Neural cell (in vitro differentiated cells): ENCODE results near the gene STARD9. TPM values are rescaled to one million over a fixed set of nuclear protein-coding genes. Genes with fewer than 3 reads are reported as not detected.
"Not testable (repeated sequence)": the region's sequence is repeated elsewhere in the genome, so short reads cannot be mapped to it uniquely, and the experiment has no call there.

Experiments
- H2AFZ ChIP-seq: fragments of 200-600, 300-800 bp; sonication (generic), shearing (Covaris generic); 2 replicates; pipeline ENCODE4 v1.6.0; 2014; ENCODE audit warnings: low read depth, mild to moderate bottlenecking, antibody characterized with exemption, low read length, moderate library complexity
- H3F3A ChIP-seq: fragments of 200-600 bp; shearing (Covaris generic); 2 replicates; pipeline ENCODE4 v1.6.1; 2016; ENCODE audit warnings: mild to moderate bottlenecking, moderate library complexity, mixed read lengths, antibody characterized with exemption, low read length; ENCODE audit not compliant: insufficient read depth, poor library complexity, severe bottlenecking
- H3K27ac ChIP-seq: fragments of 200-600, 300-800 bp; sonication (generic), shearing (Covaris generic); 2 replicates; pipeline ENCODE4 v1.5.1; 2014; ENCODE audit warnings: mild to moderate bottlenecking, low read length, moderate library complexity
- H3K27me3 ChIP-seq: fragments of 300-800, 200-600 bp; sonication (generic), shearing (Covaris generic); 2 replicates; pipeline ENCODE4 v1.6.0; 2014; ENCODE audit warnings: mild to moderate bottlenecking, low read depth, low read length, moderate library complexity; ENCODE audit not compliant: insufficient read depth
- H3K36me3 ChIP-seq: fragments of 300-800, 200-600 bp; sonication (generic), shearing (Covaris generic); 2 replicates; pipeline ENCODE4 v1.5.1; 2014; ENCODE audit warnings: mild to moderate bottlenecking, antibody characterized with exemption, low read length, moderate library complexity; ENCODE audit not compliant: insufficient read depth
- H3K4me2 ChIP-seq: fragments of 300-800, 200-600 bp; sonication (generic), shearing (Covaris generic); 2 replicates; pipeline ENCODE4 v1.6.0; 2014; ENCODE audit warnings: mild to moderate bottlenecking, low read length
- H3K4me3 ChIP-seq: fragments of 300-800, 200-600 bp; sonication (generic), shearing (Covaris generic); 2 replicates; pipeline ENCODE4 v1.5.1; 2014; ENCODE audit warnings: mild to moderate bottlenecking, low read length, moderate library complexity
- H3K79me2 ChIP-seq: fragments of 200-600 bp; shearing (Covaris generic); replicated peaks from 2 replicates; pipeline ENCODE4 v1.6.0; 2014; ENCODE audit warnings: mild to moderate bottlenecking, low read length, moderate library complexity; ENCODE audit not compliant: insufficient read depth
- H3K9ac ChIP-seq: fragments of 300-800, 200-600 bp; sonication (generic), shearing (Covaris generic); 2 replicates; pipeline ENCODE4 v1.6.1; 2016; ENCODE audit warnings: mild to moderate bottlenecking, low read length, mixed read lengths
- H3K9me2 ChIP-seq: fragments of 200-600 bp; shearing (Covaris generic); 2 replicates; pipeline ENCODE4 v1.6.1; 2016; ENCODE audit warnings: mild to moderate bottlenecking, low read length, mixed read lengths; ENCODE audit not compliant: insufficient read depth
- H3K9me3 ChIP-seq: fragments of 200-600, 300-800 bp; sonication (generic), shearing (Covaris generic); 2 replicates; pipeline ENCODE4 v1.6.1; 2016; ENCODE audit warnings: mild to moderate bottlenecking, mixed run types, low read length, moderate library complexity, mixed read lengths
- H4K20me1 ChIP-seq: fragments of 200-600 bp; shearing (Covaris generic); 2 replicates; pipeline ENCODE4 v1.6.1; 2016; ENCODE audit warnings: mild to moderate bottlenecking, mixed run types; ENCODE audit not compliant: insufficient read depth
- EZH2 ChIP-seq: fragments of 200-600, 300-800 bp; shearing (Covaris generic), sonication (generic); IDR thresholded peaks from 2 replicates; pipeline ENCODE4 v1.6.1; 2014; ENCODE audit warnings: antibody characterized with exemption, low read length, borderline replicate concordance, mild to moderate bottlenecking; ENCODE audit not compliant: insufficient read depth, poor library complexity, severe bottlenecking
- MXI1 ChIP-seq: fragments of 450-650 bp; conservative IDR thresholded peaks from 2 replicates; pipeline ENCODE4 v1.6.1; 2014; ENCODE audit warnings: antibody characterized with exemption, mild to moderate bottlenecking; ENCODE audit not compliant: poor library complexity, severe bottlenecking
- POLR2AphosphoS5 ChIP-seq: IDR thresholded peaks from 2 replicates; pipeline ENCODE4 v1.6.1; 2012
- RAD21 ChIP-seq: fragments of 450-650 bp; conservative IDR thresholded peaks from 2 replicates; pipeline ENCODE4 v1.6.1; 2014; ENCODE audit warnings: antibody characterized with exemption, mild to moderate bottlenecking, moderate library complexity
- SMC3 ChIP-seq: fragments of 450-650 bp; conservative IDR thresholded peaks from 2 replicates; pipeline ENCODE4 v1.6.1; 2014; ENCODE audit warnings: antibody characterized with exemption, mild to moderate bottlenecking, moderate library complexity; ENCODE audit not compliant: poor library complexity
- polyA plus RNA-seq: library from polyadenylated mRNA; depleted of rRNA; stranded (reverse); fragments of >200 nt; gene quantifications from 2 replicates; pipeline ENCODE4 v1.2.3, GENCODE V29; 2014

Gene STARD9
- polyA plus RNA-seq, 1 donor from 2014 or later, result 6.4 TPM

DNA sequence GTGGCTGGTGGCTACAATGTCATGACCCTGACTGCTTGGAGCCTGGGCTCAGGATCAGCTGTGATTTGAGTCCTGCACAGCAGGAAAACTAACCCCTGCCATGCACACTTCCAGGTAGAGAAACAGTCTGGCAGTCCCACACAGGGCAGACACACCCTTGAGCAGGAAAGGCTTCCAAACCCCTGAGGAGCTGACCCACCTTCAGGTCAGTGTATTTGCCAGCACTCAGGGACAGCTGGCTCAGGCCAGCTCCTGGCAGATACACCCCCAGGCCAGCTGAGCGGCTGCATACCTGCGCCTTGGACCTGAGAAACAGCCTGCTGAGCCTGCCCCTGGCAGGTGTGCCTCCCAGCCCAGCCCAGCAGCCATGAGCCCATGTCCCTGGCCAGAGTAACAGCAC lies 183.7 kb downstream of the STARD9 start:
- no peak overlapping the region for H3K4me3 ChIP-seq
- H3K79me2 ChIP-seq, result peaks cover 6% of the 10 kb centered on the region
- no peaks in the 10 kb centered on the region for H3K27me3 ChIP-seq
- no peak overlapping the region for H3K27ac ChIP-seq
- H3K9me2 ChIP-seq, result no peaks in the 10 kb centered on the region
- no peaks in the 10 kb centered on the region for H3F3A ChIP-seq
- H3K9me3 ChIP-seq, result no peaks in the 10 kb centered on the region
- no peak overlapping the region for H3K9ac ChIP-seq
- H2AFZ ChIP-seq, result no peak overlapping the region
- TF ChIP-seq RAD21, result no peak
- no peak for TF ChIP-seq POLR2AphosphoS5
- H3K4me2 ChIP-seq, result no peak overlapping the region
- no peaks in the 10 kb centered on the region for H4K20me1 ChIP-seq
- no peaks in the 10 kb centered on the region for H3K36me3 ChIP-seq

DNA sequence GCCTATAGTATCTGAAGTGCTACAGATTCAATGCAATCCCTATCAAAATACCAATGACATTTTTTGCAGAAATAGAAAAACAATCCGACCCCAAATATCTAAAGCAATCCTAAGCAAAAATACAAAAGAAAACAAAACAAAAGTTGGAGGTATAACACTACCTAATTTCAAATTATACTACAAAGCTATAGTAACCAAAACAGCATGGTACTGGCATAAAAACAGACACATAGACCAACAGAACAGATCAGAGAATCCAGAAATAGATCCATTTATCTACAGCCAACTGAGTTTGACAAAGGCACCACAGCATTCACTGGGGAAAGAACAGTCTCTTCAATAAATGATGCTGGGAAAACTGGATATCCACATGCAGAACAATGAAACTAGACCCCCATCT lies 185.4 kb downstream of the STARD9 start:
- no peak overlapping the region for H2AFZ ChIP-seq

DNA sequence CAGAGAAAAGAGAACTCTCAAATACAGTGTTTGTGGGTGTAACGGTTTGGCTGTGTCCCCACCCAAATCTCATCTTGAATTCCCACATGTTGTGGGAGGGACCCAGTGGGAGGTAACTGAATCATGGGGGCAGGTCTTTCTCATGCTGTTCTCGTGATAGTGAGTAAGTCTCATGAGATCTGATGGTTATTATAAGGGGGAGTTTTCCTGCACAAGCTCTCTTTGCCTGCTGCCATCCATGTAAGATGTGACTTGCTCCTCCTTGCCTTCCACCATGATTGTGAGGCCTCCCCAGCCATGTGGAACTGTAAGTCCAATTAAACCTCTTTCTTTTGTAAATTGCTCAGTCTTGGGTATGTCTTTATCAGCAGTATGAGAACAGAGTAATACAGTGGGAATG lies 186.4 kb downstream of the STARD9 start:
- not testable (repeated sequence) for H3K9me3 ChIP-seq, H3K4me3 ChIP-seq, H3K9ac ChIP-seq, H3K27ac ChIP-seq, H3K79me2 ChIP-seq, H3K4me2 ChIP-seq, H3K27me3 ChIP-seq, H3F3A ChIP-seq, H2AFZ ChIP-seq, H3K9me2 ChIP-seq, H4K20me1 ChIP-seq, H3K36me3 ChIP-seq

More for the DNA sequence above, 185.4 kb downstream of the STARD9 start:
- peaks cover 6% of the 10 kb centered on the region for H3K79me2 ChIP-seq
- H3K4me2 ChIP-seq, result no peak overlapping the region
- H4K20me1 ChIP-seq, result no peaks in the 10 kb centered on the region
- no peak overlapping the region for H3K27ac ChIP-seq
- no peaks in the 10 kb centered on the region for H3K9me3 ChIP-seq
- no peak overlapping the region for H3K9ac ChIP-seq
- no peaks in the 10 kb centered on the region for H3F3A ChIP-seq
- H3K4me3 ChIP-seq, result no peak overlapping the region
- H3K9me2 ChIP-seq, result no peaks in the 10 kb centered on the region
- no peak for TF ChIP-seq POLR2AphosphoS5
- no peak for TF ChIP-seq SMC3
- no peak for TF ChIP-seq EZH2
- TF ChIP-seq MXI1, result no peak
- no peak for TF ChIP-seq RAD21
- H3K27me3 ChIP-seq, result no peaks in the 10 kb centered on the region
- no peaks in the 10 kb centered on the region for H3K36me3 ChIP-seq

DNA sequence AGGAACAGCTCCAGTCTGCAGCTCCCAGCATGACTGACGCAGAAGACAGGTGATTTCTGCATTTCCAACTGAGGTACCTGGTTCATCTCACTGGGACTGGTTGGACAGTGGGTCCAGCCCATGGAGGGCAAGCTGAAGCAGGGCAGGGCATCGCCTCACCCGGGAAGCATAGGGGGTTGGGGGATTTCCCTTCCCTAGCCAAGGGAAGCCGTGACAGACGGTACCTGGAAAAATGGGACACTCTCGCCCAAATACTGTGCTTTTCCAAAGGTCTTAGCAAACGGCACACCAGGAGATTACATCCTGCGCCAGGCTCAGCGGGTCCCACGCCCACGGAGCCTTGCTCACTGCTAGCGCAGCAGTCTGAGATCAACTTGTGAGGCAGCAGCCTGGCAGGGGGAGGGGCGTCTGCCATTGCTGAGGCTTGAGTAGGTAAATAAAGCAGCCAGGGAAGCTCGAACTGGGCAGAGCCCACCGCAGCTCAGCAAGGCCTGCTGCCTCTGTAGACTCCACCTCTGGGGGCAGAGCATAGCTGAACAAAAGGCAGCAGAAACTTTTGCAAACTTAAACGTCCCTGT lies 188.8 kb downstream of the STARD9 start:
- not testable (repeated sequence) for H3K79me2 ChIP-seq, H3K9me3 ChIP-seq, H3K9me2 ChIP-seq, H3K36me3 ChIP-seq, H4K20me1 ChIP-seq, H2AFZ ChIP-seq, H3K4me3 ChIP-seq, H3F3A ChIP-seq, H3K9ac ChIP-seq, H3K27ac ChIP-seq, H3K4me2 ChIP-seq, H3K27me3 ChIP-seq

DNA sequence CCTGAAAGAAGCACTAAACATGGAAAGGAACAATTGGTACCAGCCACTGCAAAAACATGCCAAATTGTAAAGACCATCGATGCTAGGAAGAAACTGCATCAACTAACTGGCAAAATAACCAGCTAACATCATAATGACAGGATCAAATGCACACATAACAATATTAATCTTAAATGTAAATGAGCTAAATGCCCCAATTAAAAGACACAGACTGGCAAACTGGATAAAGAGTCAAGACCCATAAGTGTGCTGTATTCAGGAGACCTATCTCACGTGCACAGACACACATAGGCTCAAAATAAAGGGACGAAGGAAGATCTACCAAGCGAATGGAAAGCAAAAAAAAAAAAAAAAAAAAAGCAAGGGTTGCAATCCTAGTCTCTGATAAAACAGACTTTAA lies 190.7 kb downstream of the STARD9 start:
- H3K27me3 ChIP-seq, H3K27ac ChIP-seq, H2AFZ ChIP-seq, H3K79me2 ChIP-seq, H3K36me3 ChIP-seq, H3F3A ChIP-seq, H3K4me2 ChIP-seq, H3K9me2 ChIP-seq, H3K4me3 ChIP-seq, H4K20me1 ChIP-seq, H3K9me3 ChIP-seq, H3K9ac ChIP-seq: not testable (repeated sequence)

Other genes with a start within 250 kb of the STARD9 start
- gene CAPN3, start 216.1 kb upstream of the STARD9 start, polyA plus RNA-seq, result 1.5 TPM in 1 of 2 replicates, not detected in the other
- gene ZNF106, start 84.5 kb upstream of the STARD9 start, polyA plus RNA-seq, result 18.6 and 24.0 TPM in 2 replicates
- 36.6 and 40.7 TPM in 2 replicates for gene SNAP23, start 80.0 kb upstream of the STARD9 start, polyA plus RNA-seq
- gene LRRC57, start 26.8 kb upstream of the STARD9 start, polyA plus RNA-seq, result 8.4 and 11.6 TPM in 2 replicates
- 48.9 and 76.0 TPM in 2 replicates for gene HAUS2, start 26.8 kb upstream of the STARD9 start, polyA plus RNA-seq
- 14.4 and 16.8 TPM in 2 replicates for gene CDAN1, start 161.5 kb downstream of the STARD9 start, polyA plus RNA-seq